MCF 10A (cell line): ENCODE data around the gene PPDPF. TPM values are rescaled to one million over a fixed set of nuclear protein-coding genes. Genes with fewer than 3 reads are reported as not detected.

Source experiments
- BruUV-seq: library from RNA; stranded (reverse); fragments of 400-500 nt; replicated peaks from 2 replicates; lab custom pipeline; 2021; lab: Mats Ljungman, UMichigan
- CTCF ChIA-PET: fragments of 300-600 bp; sonication (Branson Sonifier 250); formaldehyde crosslinking; extraction: SDS; loops from one replicate; lab custom pipeline; 2021; ENCODE audit warnings: antibody characterized with exemption, inconsistent platforms; lab: Yijun Ruan, JAX
- POLR2A ChIA-PET: fragments of 300-600, 350-650 bp; sonication (Branson Sonifier 250); formaldehyde crosslinking; extraction: SDS; loops from one replicate; lab custom pipeline; 2020; ENCODE audit warnings: antibody characterized with exemption, inconsistent platforms; lab: Yijun Ruan, JAX
- DNase-seq: peaks from one replicate; pipeline ENCODE4 v3.0.0-alpha.2; 2018; ENCODE audit not compliant: unreplicated experiment
- H3K27ac Mint-ChIP-seq: one replicate; pipeline ENCODE4 v1.8.0; 2022; ENCODE audit warnings: mild to moderate bottlenecking, low read depth, mixed read lengths; ENCODE audit not compliant: unreplicated experiment
- H3K27me3 Mint-ChIP-seq: one replicate; pipeline ENCODE4 v1.8.0; 2022; ENCODE audit warnings: mixed read lengths; ENCODE audit not compliant: insufficient read depth, unreplicated experiment
- H3K36me3 Mint-ChIP-seq: one replicate; pipeline ENCODE4 v1.8.0; 2022; ENCODE audit warnings: mild to moderate bottlenecking, moderate library complexity, mixed read lengths; ENCODE audit not compliant: insufficient read depth, unreplicated experiment
- H3K4me1 Mint-ChIP-seq: one replicate; pipeline ENCODE4 v1.8.0; 2022; ENCODE audit warnings: mixed read lengths; ENCODE audit not compliant: insufficient read depth, unreplicated experiment
- H3K4me3 Mint-ChIP-seq: one replicate; pipeline ENCODE4 v1.8.0; 2022; ENCODE audit warnings: mild to moderate bottlenecking, moderate library complexity, mixed read lengths; ENCODE audit not compliant: unreplicated experiment
- H3K9me3 Mint-ChIP-seq: one replicate; pipeline ENCODE4 v1.8.0; 2022; ENCODE audit warnings: mixed read lengths; ENCODE audit not compliant: unreplicated experiment
- intact Hi-C: fragments of 100-400 bp; cut with micrococcal nuclease; formaldehyde crosslinking; loops from 2 replicates; pipeline ENCODE4 v1.14.1; 2022
- total RNA-seq: library from RNA; stranded (reverse); gene quantifications from 2 replicates; pipeline ENCODE4 v1.2.3, GENCODE V29; 2022
- TF ChIP-seq, protein P1 (sequence below): fragments of 200-600 bp; IDR thresholded peaks from one replicate; pipeline ENCODE4 v1.8.0; 2022; ENCODE audit warnings: antibody characterized with exemption, mild to moderate bottlenecking; ENCODE audit not compliant: unreplicated experiment

PPDPF gene
- total RNA-seq, 1 experiment from 2014 or later = 315 TPM

DNA sequence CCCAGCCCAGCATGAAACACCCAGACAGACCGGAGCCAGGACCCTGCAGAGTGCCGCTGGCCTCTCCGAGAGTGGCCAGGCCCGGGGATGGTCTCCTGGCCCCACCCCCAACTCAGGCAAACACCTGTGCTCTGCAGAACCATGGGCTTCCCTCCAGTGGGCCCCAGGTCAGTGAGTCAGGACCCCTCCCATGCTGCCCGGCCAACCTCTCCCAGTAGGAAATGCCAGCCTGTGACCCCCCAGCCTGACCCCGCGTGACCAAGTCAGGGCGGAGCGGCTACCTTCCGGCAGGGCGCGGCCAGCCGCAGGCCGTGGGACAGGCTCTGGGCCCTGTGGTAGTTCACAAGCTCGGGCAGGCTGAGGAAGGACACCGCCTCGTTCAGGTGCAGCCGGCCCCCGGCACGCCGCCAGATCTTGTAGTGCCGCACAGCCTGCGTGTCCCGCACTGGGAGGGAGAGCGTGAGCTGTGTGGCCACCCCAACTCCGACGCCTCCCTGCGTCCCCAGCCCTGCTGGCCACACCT is 13.4 kb downstream of the PPDPF start:
- TF ChIP-seq, protein P1, sequence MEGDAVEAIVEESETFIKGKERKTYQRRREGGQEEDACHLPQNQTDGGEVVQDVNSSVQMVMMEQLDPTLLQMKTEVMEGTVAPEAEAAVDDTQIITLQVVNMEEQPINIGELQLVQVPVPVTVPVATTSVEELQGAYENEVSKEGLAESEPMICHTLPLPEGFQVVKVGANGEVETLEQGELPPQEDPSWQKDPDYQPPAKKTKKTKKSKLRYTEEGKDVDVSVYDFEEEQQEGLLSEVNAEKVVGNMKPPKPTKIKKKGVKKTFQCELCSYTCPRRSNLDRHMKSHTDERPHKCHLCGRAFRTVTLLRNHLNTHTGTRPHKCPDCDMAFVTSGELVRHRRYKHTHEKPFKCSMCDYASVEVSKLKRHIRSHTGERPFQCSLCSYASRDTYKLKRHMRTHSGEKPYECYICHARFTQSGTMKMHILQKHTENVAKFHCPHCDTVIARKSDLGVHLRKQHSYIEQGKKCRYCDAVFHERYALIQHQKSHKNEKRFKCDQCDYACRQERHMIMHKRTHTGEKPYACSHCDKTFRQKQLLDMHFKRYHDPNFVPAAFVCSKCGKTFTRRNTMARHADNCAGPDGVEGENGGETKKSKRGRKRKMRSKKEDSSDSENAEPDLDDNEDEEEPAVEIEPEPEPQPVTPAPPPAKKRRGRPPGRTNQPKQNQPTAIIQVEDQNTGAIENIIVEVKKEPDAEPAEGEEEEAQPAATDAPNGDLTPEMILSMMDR = no peak
- POLR2A ChIA-PET = interaction anchor here (0.6 to 11.8 kb wide), 11 partner anchors 8 to 447 kb away, joined by 3 to 124 read pairs (median 4); partner anchors contain the start of genes GMEB2, PPDPF, PRPF6 and TPD52L2
- no TSS peak for BruUV-seq
- no peaks in the 10 kb centered on the region for H3K36me3 Mint-ChIP-seq
- no peak overlapping the region for H3K27ac Mint-ChIP-seq
- CTCF ChIA-PET = interaction anchor here (1.0 kb wide), 1 partner anchor 12 kb away, joined by 3 read pairs; no protein-coding TSS in a partner anchor
- intact Hi-C loops = loop anchor here (10.0 kb wide), 1 partner anchor 111 kb away; no protein-coding TSS in a partner anchor
- peaks cover 21% of the 10 kb centered on the region for H3K4me1 Mint-ChIP-seq
- peak; percentile 74 for DNase-seq
- no peaks in the 10 kb centered on the region for H3K9me3 Mint-ChIP-seq
- no peak overlapping the region for H3K4me3 Mint-ChIP-seq
- no peaks in the 10 kb centered on the region for H3K27me3 Mint-ChIP-seq

DNA sequence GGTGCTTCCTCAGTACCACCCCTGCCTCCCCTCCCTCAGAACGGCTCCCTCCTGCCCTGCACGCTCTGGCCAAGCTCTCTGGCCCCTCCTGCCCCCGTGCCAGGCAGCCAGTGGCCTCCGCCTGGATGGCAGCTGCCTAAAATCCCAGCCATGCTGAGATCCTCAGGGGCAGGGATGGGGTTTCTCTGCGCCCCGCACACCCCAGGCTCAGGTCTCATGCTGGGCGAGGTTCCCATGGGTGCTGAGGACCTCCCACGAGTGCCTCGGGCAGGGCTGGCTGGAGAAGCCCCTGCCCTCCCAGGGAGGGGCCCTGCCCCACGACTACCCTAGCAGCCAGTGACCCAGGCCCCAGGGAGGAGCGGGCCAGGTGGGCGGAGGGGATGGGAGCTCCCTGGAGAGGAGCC is 13.9 kb downstream of the PPDPF start:
- ChIA-PET CTCF (interaction anchor here (0.8 to 1.0 kb wide), 2 partner anchors 12 to 38 kb away, joined by 3 to 4 read pairs; no protein-coding TSS in a partner anchor), POLR2A (interaction anchor here (0.6 to 11.8 kb wide), 12 partner anchors 9 to 446 kb away, joined by 3 to 124 read pairs (median 4); partner anchors contain the start of genes GMEB2, PPDPF, PRPF6 and TPD52L2)
- Mint-ChIP-seq H3K4me1 (peaks cover 21% of the 10 kb centered on the region), H3K9me3 (no peaks in the 10 kb centered on the region), H3K27me3 (no peaks in the 10 kb centered on the region), H3K36me3 (no peaks in the 10 kb centered on the region), H3K4me3 (no peak overlapping the region), H3K27ac (no peak overlapping the region)
- BruUV-seq = no TSS peak
- TF ChIP-seq, protein P1 = no peak
- no peak for DNase-seq
- intact Hi-C loops = loop anchor here (10.0 kb wide), 1 partner anchor 110 kb away; no protein-coding TSS in a partner anchor

DNA sequence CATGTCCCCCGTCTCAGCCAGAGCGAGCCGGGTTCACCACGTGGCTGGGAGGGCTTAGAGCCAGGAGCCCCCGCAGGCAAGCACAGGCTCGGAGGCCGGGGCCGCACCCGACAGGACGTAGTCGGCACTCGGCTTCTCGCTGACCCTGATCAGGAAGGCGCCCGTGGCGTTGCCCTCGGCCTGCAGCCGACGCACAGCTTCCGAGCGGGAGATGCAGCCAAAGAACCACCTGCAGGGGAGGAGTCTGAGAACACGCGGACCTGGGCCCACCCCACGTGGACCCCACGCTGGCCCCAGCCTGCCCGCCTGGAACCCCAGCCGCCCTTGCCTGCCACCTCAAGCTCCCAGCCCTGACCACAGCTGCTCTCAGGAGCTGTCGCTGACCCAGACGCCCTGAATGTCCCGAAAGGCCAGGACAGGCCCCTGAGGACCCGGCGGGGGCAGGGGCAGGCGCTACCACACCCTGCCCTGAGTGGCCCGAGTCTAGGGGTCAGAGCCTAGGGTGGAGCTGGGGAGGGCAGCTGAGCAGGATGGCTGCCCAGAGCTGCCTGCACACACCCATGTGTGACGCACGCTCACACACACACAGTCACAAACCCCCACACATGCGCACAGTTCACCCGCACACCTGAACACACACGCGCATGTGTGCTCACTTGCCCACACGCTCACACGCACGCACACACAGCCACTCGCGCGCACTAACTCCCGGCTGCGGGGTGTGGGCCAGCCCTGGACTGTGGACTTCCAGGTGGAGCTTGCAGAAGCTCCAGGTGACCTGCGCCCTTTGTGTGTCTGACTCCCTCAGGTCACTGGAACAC is 14.5 kb downstream of the PPDPF start:
- CTCF ChIA-PET = interaction anchor here (0.5 to 2.5 kb wide), 4 partner anchors 9 to 357 kb away, joined by 3 to 10 read pairs (median 4); no protein-coding TSS in a partner anchor
- intact Hi-C loops = loop anchor here (5.0 to 10.0 kb wide), 3 partner anchors 110 to 422 kb away; partner anchors contain the start of genes TNFRSF6B and UCKL1
- H3K4me3 Mint-ChIP-seq = no peak overlapping the region
- POLR2A ChIA-PET = interaction anchor here (0.7 to 11.8 kb wide), 12 partner anchors 8 to 446 kb away, joined by 3 to 124 read pairs (median 4); partner anchors contain the start of genes GMEB2, PPDPF, PRPF6 and SAMD10
- H3K9me3 Mint-ChIP-seq = no peaks in the 10 kb centered on the region
- no peaks in the 10 kb centered on the region for H3K36me3 Mint-ChIP-seq
- peaks cover 21% of the 10 kb centered on the region for H3K4me1 Mint-ChIP-seq
- H3K27me3 Mint-ChIP-seq = no peaks in the 10 kb centered on the region
- DNase-seq = no peak
- TF ChIP-seq, protein P1 = no peak
- no peak overlapping the region for H3K27ac Mint-ChIP-seq
- no TSS peak for BruUV-seq
